Stomach (tissue), 9 donors: ENCODE results near the gene HMG20A. TPM values are rescaled to one million over a fixed set of nuclear protein-coding genes. Genes with fewer than 3 reads are reported as not detected.

Source experiments
- DNase-seq, 2 donors: peaks; one replicate each; pipeline versions ENCODE4 v3.0.0 to v3.0.0-alpha.2; 2013 to 2019
- H3K27ac ChIP-seq, 5 donors: fragments of 200-600 bp in 4 of 5; sonication (generic) in 4 of 5; one replicate each; pipeline ENCODE4 v1.5.1; 2013 to 2019; ENCODE audit warnings: mild to moderate bottlenecking in 1 of 5, moderate library complexity in 1 of 5
- H3K27me3 ChIP-seq, 3 donors: fragments of 200-600 bp; sonication (generic); one replicate each; pipeline ENCODE4 v1.5.1; 2017 to 2019; ENCODE audit warnings: mixed run types in 1 of 3
- H3K36me3 ChIP-seq, 4 donors: fragments of 200-600 bp; sonication (generic); 1 replicate in 3 of 4; 2 replicates in 1 of 4; pipeline ENCODE4 v1.5.1; 2016 to 2019
- H3K4me1 ChIP-seq, 4 donors: fragments of 200-600 bp; sonication (generic); one replicate each; pipeline ENCODE4 v1.5.1; 2016 to 2019
- H3K4me3 ChIP-seq, 4 donors: fragments of 200-600 bp; sonication (generic) in 3 of 4; one replicate each; pipeline ENCODE4 v1.5.1; 2016 to 2019; ENCODE audit warnings: mild to moderate bottlenecking in 1 of 4
- H3K9me3 ChIP-seq, 4 donors: fragments of 200-600 bp; sonication (generic); one replicate each; pipeline ENCODE4 v1.5.1; 2016 to 2019
- CTCF ChIP-seq, 7 experiments: fragments of 450-650 bp in 4 of 7; fragments of 200-600 bp in 3 of 7; sonication (generic) in 3 of 7; IDR thresholded peaks; one replicate each; pipeline ENCODE4 v1.5.1; 2016 to 2019; ENCODE audit warnings: antibody characterized with exemption in 7 of 7, control low read depth in 2 of 7, mild to moderate bottlenecking in 1 of 7
- EP300 ChIP-seq: sonication (generic); formaldehyde crosslinking; IDR thresholded peaks from one replicate; pipeline ENCODE4 v1.6.1; 2017; ENCODE audit warnings: antibody characterized with exemption
- POLR2A ChIP-seq, 4 donors: fragments of 450-650 bp; IDR thresholded peaks; one replicate each; pipeline ENCODE4 v1.6.1; 2016; ENCODE audit warnings: antibody characterized with exemption in 4 of 4, control low read depth in 2 of 4, mild to moderate bottlenecking in 1 of 4, moderate library complexity in 1 of 4
- POLR2AphosphoS5 ChIP-seq, 3 donors: sonication (generic); formaldehyde crosslinking; IDR thresholded peaks; one replicate each; pipeline ENCODE4 v1.6.1; 2016; ENCODE audit warnings: antibody characterized with exemption in 3 of 3
- WGBS, 5 donors: extraction: QIAGEN DNeasy Blood & Tissue Kit in 3 of 5; methylation state at CpG; one replicate each; pipeline versions ENCODE4 v1.1.5 to v1.1.7; 2013 to 2018; 5-methylcytosine and 5-hydroxymethylcytosine counted together
- intact Hi-C: fragments of 100-400 bp; cut with DNase I; formaldehyde crosslinking; loops from one replicate; pipeline ENCODE4 v1.15.1; 2023; ENCODE audit warnings: low total_unique reads
- polyA plus RNA-seq, 3 donors: library from polyadenylated mRNA; stranded (reverse); fragments of 200-250 nt; gene quantifications; one replicate each; pipeline ENCODE4 v1.2.3, GENCODE V29; 2013
- total RNA-seq, 5 donors: library from RNA; depleted of rRNA; stranded (reverse); fragments of >200 nt; gene quantifications; one replicate each; pipeline versions ENCODE4 v1.1.0 to v1.2.3, GENCODE V29; 2014 to 2016
- donor health status: healthy with polysubstance abuse.
- donor health status: Bipolar disorder and iron deficiency.
- donor health status: healthy.

HMG20A gene
- total and polyA plus RNA-seq, 8 donors: 8.1 to 51.8 (median 22.6) TPM

- DNase-seq: no peak
- TF ChIP-seq POLR2AphosphoS5 (IDR thresholded peaks at IDR 0.05): no peak
- no peak for TF ChIP-seq CTCF (IDR thresholded peaks at IDR 0.05)
- no peak for TF ChIP-seq POLR2A (IDR thresholded peaks at IDR 0.05)
- no peak for TF ChIP-seq EP300
- Histone ChIP-seq H3K4me1 (no peaks in the 10 kb centered on the region), H3K9me3 (no peaks in the 10 kb centered on the region), H3K27ac (no peak overlapping the region), H3K4me3 (no peak overlapping the region), H3K27me3 (no peaks in the 10 kb centered on the region), H3K36me3 (peaks cover 30 to 74% (median 69%) of the 10 kb centered on the region in 4 donors)
- WGBS, 5 donors: 97 to 100% (median 99%) methylated on average over 2 of the region's 2 CpGs
- intact Hi-C loops: no loop called here
Measured at GRCh38 chr15:77475001-77475400, 54.3 kb downstream of the HMG20A start.

GRCh38 chr15:77475898-77476297 is 55.2 kb downstream of the HMG20A start:
- no peak overlapping the region for H3K4me3 ChIP-seq
- no peaks in the 10 kb centered on the region for H3K27me3 ChIP-seq
- peaks cover 0 to under 1% (median 0%) of the 10 kb centered on the region in 4 donors for H3K4me1 ChIP-seq
- intact Hi-C loops: no loop called here
- WGBS, 5 donors: 84 to 96% (median 93%) methylated on average over 5 of the region's 5 CpGs
- H3K36me3 ChIP-seq: peaks cover 34 to 75% (median 70%) of the 10 kb centered on the region in 4 donors
- TF ChIP-seq EP300 (no peak), POLR2A (IDR thresholded peaks at IDR 0.05) (no peak), POLR2AphosphoS5 (IDR thresholded peaks at IDR 0.05) (no peak), CTCF (IDR thresholded peaks at IDR 0.05) (no peak)
- no peaks in the 10 kb centered on the region for H3K9me3 ChIP-seq
- H3K27ac ChIP-seq: no peak overlapping the region
- DNase-seq: no peak

- WGBS, 5 donors: 91 to 100% (median 97%) methylated on average over 1 of the region's 1 CpG
- Histone ChIP-seq H3K36me3 (peaks cover 32 to 71% (median 66%) of the 10 kb centered on the region in 4 donors), H3K27me3 (no peaks in the 10 kb centered on the region), H3K4me3 (no peak overlapping the region), H3K27ac (no peak overlapping the region), H3K9me3 (no peaks in the 10 kb centered on the region), H3K4me1 (peaks cover 0 to 11% (median 3%) of the 10 kb centered on the region in 4 donors)
- no peak for DNase-seq
- intact Hi-C loops: no loop called here
- TF ChIP-seq POLR2A (IDR thresholded peaks at IDR 0.05) (no peak), EP300 (no peak), POLR2AphosphoS5 (IDR thresholded peaks at IDR 0.05) (no peak), CTCF (IDR thresholded peaks at IDR 0.05) (no peak)
Measured at GRCh38 chr15:77476995-77477394, 56.3 kb downstream of the HMG20A start.

- peaks cover 26 to 72% (median 65%) of the 10 kb centered on the region in 4 donors for H3K36me3 ChIP-seq
- WGBS, 5 donors: 91 to 97% (median 95%) methylated on average over 8 of the region's 8 CpGs
- TF ChIP-seq POLR2A (IDR thresholded peaks at IDR 0.05) (no peak), POLR2AphosphoS5 (IDR thresholded peaks at IDR 0.05) (no peak), EP300 (no peak), CTCF (IDR thresholded peaks at IDR 0.05) (no peak)
- no peak for DNase-seq
- no peak overlapping the region for H3K4me3 ChIP-seq
- H3K9me3 ChIP-seq: no peaks in the 10 kb centered on the region
- no peak overlapping the region for H3K27ac ChIP-seq
- H3K27me3 ChIP-seq: no peaks in the 10 kb centered on the region
- intact Hi-C loops: no loop called here
- peaks cover 0 to 22% (median 9%) of the 10 kb centered on the region in 4 donors for H3K4me1 ChIP-seq
Measured at GRCh38 chr15:77478051-77478450, 57.4 kb downstream of the HMG20A start.
